Measurements from ENCODE around the gene LRFN4.

Gene LRFN4

GRCh38 chr11:66851698-66852465 is 5.0 kb upstream of the LRFN4 start:
- Histone ChIP-seq H3K4me1 (ENCODE audit: control insufficient read depth in 2 of 2, insufficient read depth in 2 of 2, low read length in 2 of 2) (peaks cover 6% of the 10 kb centered on the region in 2 donors), H3K9ac (ENCODE audit: low read depth in 1 of 2, low read length in 2 of 2) (no peak overlapping the region), H3K27me3 (ENCODE audit: control insufficient read depth in 2 of 2, insufficient read depth in 2 of 2, low read length in 2 of 2) (no peaks in the 10 kb centered on the region), H3K4me3 (ENCODE audit: low read length in 2 of 2) (no peak overlapping the region), H3K9me3 (ENCODE audit: control insufficient read depth in 2 of 2, low read length in 2 of 2) (no peaks in the 10 kb centered on the region), H3K36me3 (ENCODE audit: control insufficient read depth in 2 of 2, insufficient read depth in 2 of 2, low read length in 2 of 2) (peaks cover 6 to 11% of the 10 kb centered on the region in 2 donors), H3K27ac (ENCODE audit: low read depth in 2 of 2, low read length in 2 of 2) (no peak overlapping the region)

- Histone ChIP-seq H3K4me3 (ENCODE audit: low read length in 2 of 2) (no peak overlapping the region), H3K36me3 (ENCODE audit: control insufficient read depth in 2 of 2, insufficient read depth in 2 of 2, low read length in 2 of 2) (peaks cover 3 to 6% of the 10 kb centered on the region in 2 donors), H3K27ac (ENCODE audit: low read depth in 2 of 2, low read length in 2 of 2) (no peak overlapping the region), H3K9me3 (ENCODE audit: control insufficient read depth in 2 of 2, low read length in 2 of 2) (no peaks in the 10 kb centered on the region), H3K4me1 (ENCODE audit: control insufficient read depth in 2 of 2, insufficient read depth in 2 of 2, low read length in 2 of 2) (peaks cover 6 to 11% of the 10 kb centered on the region in 2 donors), H3K9ac (ENCODE audit: low read depth in 1 of 2, low read length in 2 of 2) (no peak overlapping the region), H3K27me3 (ENCODE audit: control insufficient read depth in 2 of 2, insufficient read depth in 2 of 2, low read length in 2 of 2) (no peaks in the 10 kb centered on the region)
These were observed 4.2 kb upstream of the LRFN4 start for GRCh38 chr11:66852466-66853241.

- no peaks in the 10 kb centered on the region for H3K9me3 ChIP-seq (ENCODE audit: control insufficient read depth in 2 of 2, low read length in 2 of 2)
- no peak overlapping the region for H3K9ac ChIP-seq (ENCODE audit: low read depth in 1 of 2, low read length in 2 of 2)
- peaks cover 0 to under 1% of the 10 kb centered on the region in 2 donors for H3K36me3 ChIP-seq (ENCODE audit: control insufficient read depth in 2 of 2, insufficient read depth in 2 of 2, low read length in 2 of 2)
- H3K4me3 ChIP-seq (ENCODE audit: low read length in 2 of 2), result no peak overlapping the region
- no peak overlapping the region for H3K27ac ChIP-seq (ENCODE audit: low read depth in 2 of 2, low read length in 2 of 2)
- peaks cover 6 to 12% of the 10 kb centered on the region in 2 donors for H3K4me1 ChIP-seq (ENCODE audit: control insufficient read depth in 2 of 2, insufficient read depth in 2 of 2, low read length in 2 of 2)
- H3K27me3 ChIP-seq (ENCODE audit: control insufficient read depth in 2 of 2, insufficient read depth in 2 of 2, low read length in 2 of 2), result no peaks in the 10 kb centered on the region
These were observed 3.3 kb upstream of the LRFN4 start for GRCh38 chr11:66853242-66854229.

GRCh38 chr11:66854231-66854661 is 2.6 kb upstream of the LRFN4 start:
- Histone ChIP-seq H3K4me1 (ENCODE audit: control insufficient read depth in 2 of 2, insufficient read depth in 2 of 2, low read length in 2 of 2) (peaks cover 6 to 13% of the 10 kb centered on the region in 2 donors), H3K9ac (ENCODE audit: low read depth in 1 of 2, low read length in 2 of 2) (no peak overlapping the region), H3K9me3 (ENCODE audit: control insufficient read depth in 2 of 2, low read length in 2 of 2) (no peaks in the 10 kb centered on the region), H3K27me3 (ENCODE audit: control insufficient read depth in 2 of 2, insufficient read depth in 2 of 2, low read length in 2 of 2) (no peaks in the 10 kb centered on the region), H3K36me3 (ENCODE audit: control insufficient read depth in 2 of 2, insufficient read depth in 2 of 2, low read length in 2 of 2) (no peaks in the 10 kb centered on the region), H3K4me3 (ENCODE audit: low read length in 2 of 2) (no peak overlapping the region), H3K27ac (ENCODE audit: low read depth in 2 of 2, low read length in 2 of 2) (no peak overlapping the region)

- Histone ChIP-seq H3K4me3 (ENCODE audit: low read length in 2 of 2) (no peak overlapping the region), H3K27me3 (ENCODE audit: control insufficient read depth in 2 of 2, insufficient read depth in 2 of 2, low read length in 2 of 2) (no peaks in the 10 kb centered on the region), H3K27ac (ENCODE audit: low read depth in 2 of 2, low read length in 2 of 2) (no peak overlapping the region), H3K36me3 (ENCODE audit: control insufficient read depth in 2 of 2, insufficient read depth in 2 of 2, low read length in 2 of 2) (no peaks in the 10 kb centered on the region), H3K9ac (ENCODE audit: low read depth in 1 of 2, low read length in 2 of 2) (no peak overlapping the region), H3K9me3 (ENCODE audit: control insufficient read depth in 2 of 2, low read length in 2 of 2) (no peaks in the 10 kb centered on the region), H3K4me1 (ENCODE audit: control insufficient read depth in 2 of 2, insufficient read depth in 2 of 2, low read length in 2 of 2) (peaks cover 6 to 17% of the 10 kb centered on the region in 2 donors)
These were observed 2.1 kb upstream of the LRFN4 start for GRCh38 chr11:66854729-66855211.

DNA sequence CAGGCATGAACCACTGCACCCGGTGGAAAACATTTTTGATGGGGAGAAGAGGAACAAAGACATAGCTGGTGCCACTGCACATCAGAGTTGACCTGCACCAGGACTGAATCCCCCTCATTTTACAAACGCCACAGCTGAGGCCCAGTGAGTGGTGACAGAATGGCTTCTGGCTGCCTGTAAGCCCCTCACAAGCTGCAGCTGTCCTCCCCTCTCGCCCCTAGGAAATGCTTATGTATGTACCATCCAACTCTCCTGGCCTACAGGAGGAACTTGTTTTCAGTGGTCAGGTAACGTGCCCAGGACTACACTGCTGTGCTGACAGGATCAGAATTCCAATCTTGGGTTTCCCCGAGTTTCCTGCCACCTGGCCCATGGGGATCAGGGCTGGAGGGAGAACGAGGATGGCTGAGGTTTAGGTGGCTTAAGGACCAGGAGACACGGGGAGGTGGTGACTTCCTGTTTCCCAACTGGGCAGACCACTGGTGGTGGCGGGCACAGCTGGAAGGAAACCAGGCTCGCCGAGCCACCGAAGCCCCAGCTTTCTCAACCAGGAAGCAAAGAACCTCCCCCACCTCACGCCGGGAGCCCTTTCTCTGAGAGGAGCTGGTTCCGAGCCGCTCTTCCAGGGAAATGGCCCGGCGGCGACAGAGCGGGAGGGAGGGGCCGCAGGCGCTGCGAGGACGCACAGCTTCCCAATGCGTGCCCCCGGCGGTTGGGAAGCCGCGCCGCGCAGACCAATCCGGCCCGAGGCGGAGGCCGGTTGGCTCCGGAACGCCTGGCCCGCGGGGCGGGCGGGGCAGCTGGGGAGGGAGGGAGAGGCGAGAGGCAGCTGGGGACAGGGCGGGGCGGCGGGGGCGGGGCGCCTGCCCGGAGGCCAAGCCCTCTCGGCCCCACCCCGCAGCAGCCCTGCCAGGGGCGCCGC is 1.0 kb upstream of the LRFN4 start:
- H3K27me3 ChIP-seq (ENCODE audit: control insufficient read depth in 2 of 2, insufficient read depth in 2 of 2, low read length in 2 of 2), result no peaks in the 10 kb centered on the region
- H3K36me3 ChIP-seq (ENCODE audit: control insufficient read depth in 2 of 2, insufficient read depth in 2 of 2, low read length in 2 of 2), result peaks cover 0 to 4% of the 10 kb centered on the region in 2 donors
- H3K4me3 ChIP-seq (ENCODE audit: low read length in 2 of 2), result peak overlapping the region; percentile 88 to 89
- peak overlapping the region; percentile 96 to 97 for H3K27ac ChIP-seq (ENCODE audit: low read depth in 2 of 2, low read length in 2 of 2)
- peak overlapping the region; percentile 90 to 97 for H3K9ac ChIP-seq (ENCODE audit: low read depth in 1 of 2, low read length in 2 of 2)
- no peaks in the 10 kb centered on the region for H3K9me3 ChIP-seq (ENCODE audit: control insufficient read depth in 2 of 2, low read length in 2 of 2)
- H3K4me1 ChIP-seq (ENCODE audit: control insufficient read depth in 2 of 2, insufficient read depth in 2 of 2, low read length in 2 of 2), result peaks cover 6 to 17% of the 10 kb centered on the region in 2 donors

DNA sequence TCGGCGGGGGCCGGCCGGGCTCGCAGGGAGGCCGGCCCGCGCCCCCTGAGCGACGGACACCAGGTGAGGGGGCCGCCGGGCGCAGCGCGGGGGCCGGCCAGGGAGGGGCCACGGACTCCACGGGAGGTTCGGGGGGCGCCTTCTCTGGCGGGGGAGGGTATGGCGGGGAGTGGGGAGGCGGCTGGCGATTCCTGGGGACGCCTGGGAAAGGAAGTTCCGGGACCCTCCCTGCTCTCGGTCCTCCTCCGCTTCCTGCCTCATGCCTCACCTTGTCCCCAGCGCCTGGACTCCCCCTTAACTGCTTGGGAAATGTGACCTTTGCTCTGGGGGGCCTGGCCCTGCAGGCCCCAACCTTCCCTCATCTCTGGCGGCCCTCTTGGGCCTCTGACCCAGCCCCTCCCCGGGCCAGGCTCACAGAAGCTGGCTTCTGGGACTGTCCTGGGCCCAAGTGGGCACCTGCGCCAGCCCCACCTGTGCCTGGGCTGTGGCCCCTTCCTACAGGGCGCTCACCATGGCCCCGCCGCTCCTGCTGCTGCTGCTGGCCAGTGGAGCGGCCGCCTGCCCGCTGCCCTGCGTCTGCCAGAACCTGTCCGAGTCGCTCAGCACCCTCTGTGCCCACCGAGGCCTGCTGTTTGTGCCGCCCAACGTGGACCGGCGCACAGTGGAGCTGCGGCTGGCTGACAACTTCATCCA is 516 bp downstream of the LRFN4 start:
- peak overlapping the region in 1 of 2 donors; percentile 22 for H3K27ac ChIP-seq (ENCODE audit: low read depth in 2 of 2, low read length in 2 of 2)
- H3K4me3 ChIP-seq (ENCODE audit: low read length in 2 of 2), result peak overlapping the region; percentile 45 to 86
- H3K36me3 ChIP-seq (ENCODE audit: control insufficient read depth in 2 of 2, insufficient read depth in 2 of 2, low read length in 2 of 2), result peaks cover 0 to 4% of the 10 kb centered on the region in 2 donors
- no peaks in the 10 kb centered on the region for H3K27me3 ChIP-seq (ENCODE audit: control insufficient read depth in 2 of 2, insufficient read depth in 2 of 2, low read length in 2 of 2)
- no peaks in the 10 kb centered on the region for H3K9me3 ChIP-seq (ENCODE audit: control insufficient read depth in 2 of 2, low read length in 2 of 2)
- H3K4me1 ChIP-seq (ENCODE audit: control insufficient read depth in 2 of 2, insufficient read depth in 2 of 2, low read length in 2 of 2), result peaks cover 6 to 17% of the 10 kb centered on the region in 2 donors
- H3K9ac ChIP-seq (ENCODE audit: low read depth in 1 of 2, low read length in 2 of 2), result peak overlapping the region in 1 of 2 donors; percentile 71

DNA sequence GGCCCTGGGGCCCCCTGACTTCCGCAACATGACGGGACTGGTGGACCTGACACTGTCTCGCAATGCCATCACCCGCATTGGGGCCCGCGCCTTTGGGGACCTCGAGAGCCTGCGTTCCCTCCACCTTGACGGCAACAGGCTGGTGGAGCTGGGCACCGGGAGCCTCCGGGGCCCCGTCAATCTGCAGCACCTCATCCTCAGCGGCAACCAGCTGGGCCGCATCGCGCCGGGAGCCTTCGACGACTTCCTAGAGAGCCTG is 992 bp downstream of the LRFN4 start:
- Histone ChIP-seq H3K9ac (ENCODE audit: low read depth in 1 of 2, low read length in 2 of 2) (no peak overlapping the region), H3K4me1 (ENCODE audit: control insufficient read depth in 2 of 2, insufficient read depth in 2 of 2, low read length in 2 of 2) (peaks cover 6 to 17% of the 10 kb centered on the region in 2 donors), H3K27me3 (ENCODE audit: control insufficient read depth in 2 of 2, insufficient read depth in 2 of 2, low read length in 2 of 2) (no peaks in the 10 kb centered on the region), H3K27ac (ENCODE audit: low read depth in 2 of 2, low read length in 2 of 2) (no peak overlapping the region), H3K36me3 (ENCODE audit: control insufficient read depth in 2 of 2, insufficient read depth in 2 of 2, low read length in 2 of 2) (peaks cover 0 to 4% of the 10 kb centered on the region in 2 donors), H3K4me3 (ENCODE audit: low read length in 2 of 2) (no peak overlapping the region), H3K9me3 (ENCODE audit: control insufficient read depth in 2 of 2, low read length in 2 of 2) (no peaks in the 10 kb centered on the region)
